GM21381 (cell line): Measurements from ENCODE around the gene TXLNA.
"Not testable (repeated sequence)": the region's sequence is repeated elsewhere in the genome, so short reads cannot be mapped to it uniquely, and the experiment has no call there.

Experiments
- ATAC-seq: cut with Tn5 transposase; IDR thresholded peaks from one replicate; pipeline ENCODE4 v1.9.1; 2021; ENCODE audit warnings: mild to moderate bottlenecking, moderate library complexity; ENCODE audit not compliant: unreplicated experiment

The TXLNA gene

GRCh38 chr1:32179443-32180185 is at the start of gene TXLNA:
Gene TXLNA, plus strand, starts transcription at chr1:32179675. Its CDS starts 671 bp downstream, at chr1:32180346.
- ATAC-seq, result peak; percentile 90

- ATAC-seq, result not testable (repeated sequence)
Measured at GRCh38 chr1:32133950-32134280, 45.6 kb upstream of the TXLNA start.

- ATAC-seq, result no peak
Measured at GRCh38 chr1:32137111-32137510, 42.4 kb upstream of the TXLNA start.

- ATAC-seq, result no peak
Measured at GRCh38 chr1:32138965-32139364, 40.5 kb upstream of the TXLNA start.

GRCh38 chr1:32142446-32143301 is 36.8 kb upstream of the TXLNA start:
- ATAC-seq, result no peak

- not testable (repeated sequence) for ATAC-seq
Measured at GRCh38 chr1:32143302-32143695, 36.2 kb upstream of the TXLNA start.

- no peak for ATAC-seq
Measured at GRCh38 chr1:32144033-32144432, 35.4 kb upstream of the TXLNA start.

GRCh38 chr1:32147799-32148198 is 31.7 kb upstream of the TXLNA start:
- not testable (repeated sequence) for ATAC-seq

GRCh38 chr1:32150847-32151246 is 28.6 kb upstream of the TXLNA start:
- ATAC-seq, result no peak

GRCh38 chr1:32151319-32151787 is 28.1 kb upstream of the TXLNA start:
- ATAC-seq, result no peak

GRCh38 chr1:32159189-32159588 is 20.3 kb upstream of the TXLNA start:
- ATAC-seq, result no peak

GRCh38 chr1:32163405-32163804 is 16.1 kb upstream of the TXLNA start:
- ATAC-seq, result no peak

GRCh38 chr1:32165633-32166032 is 13.8 kb upstream of the TXLNA start:
- not testable (repeated sequence) for ATAC-seq

- ATAC-seq, result no peak
Measured at GRCh38 chr1:32170991-32171390, 8.5 kb upstream of the TXLNA start.

GRCh38 chr1:32172621-32173245 is 6.7 kb upstream of the TXLNA start:
- ATAC-seq, result no peak

GRCh38 chr1:32178380-32179192 is 889 bp upstream of the TXLNA start:
- ATAC-seq, result no peak

GRCh38 chr1:32179193-32179442 is 357 bp upstream of the TXLNA start:
- ATAC-seq, result no peak

GRCh38 chr1:32180186-32181060 is 948 bp downstream of the TXLNA start:
- no peak for ATAC-seq

GRCh38 chr1:32181065-32181464 is 1.6 kb downstream of the TXLNA start:
- ATAC-seq, result no peak

GRCh38 chr1:32181563-32181962 is 2.1 kb downstream of the TXLNA start:
- ATAC-seq, result no peak
